LNCaP clone FGC (cell line): Measurements from ENCODE around the gene EXOSC7.

Experiments used
- DNase-seq: peaks from one replicate; pipeline ENCODE4 v3.0.0-alpha.2; 2011; ENCODE audit warnings: low read depth
- H3K4me3 ChIP-seq: 2 replicates; pipeline ENCODE4 v1.5.1; 2011; ENCODE audit warnings: mild to moderate bottlenecking, low read depth, low read length, control low read depth
- TF ChIP-seq, protein P1 (sequence below): IDR thresholded peaks from 2 replicates; pipeline ENCODE4 v1.5.1; 2012; ENCODE audit warnings: mild to moderate bottlenecking; ENCODE audit not compliant: control insufficient read depth, insufficient read depth; ENCODE audit errors: extremely low read depth

The EXOSC7 gene

DNA sequence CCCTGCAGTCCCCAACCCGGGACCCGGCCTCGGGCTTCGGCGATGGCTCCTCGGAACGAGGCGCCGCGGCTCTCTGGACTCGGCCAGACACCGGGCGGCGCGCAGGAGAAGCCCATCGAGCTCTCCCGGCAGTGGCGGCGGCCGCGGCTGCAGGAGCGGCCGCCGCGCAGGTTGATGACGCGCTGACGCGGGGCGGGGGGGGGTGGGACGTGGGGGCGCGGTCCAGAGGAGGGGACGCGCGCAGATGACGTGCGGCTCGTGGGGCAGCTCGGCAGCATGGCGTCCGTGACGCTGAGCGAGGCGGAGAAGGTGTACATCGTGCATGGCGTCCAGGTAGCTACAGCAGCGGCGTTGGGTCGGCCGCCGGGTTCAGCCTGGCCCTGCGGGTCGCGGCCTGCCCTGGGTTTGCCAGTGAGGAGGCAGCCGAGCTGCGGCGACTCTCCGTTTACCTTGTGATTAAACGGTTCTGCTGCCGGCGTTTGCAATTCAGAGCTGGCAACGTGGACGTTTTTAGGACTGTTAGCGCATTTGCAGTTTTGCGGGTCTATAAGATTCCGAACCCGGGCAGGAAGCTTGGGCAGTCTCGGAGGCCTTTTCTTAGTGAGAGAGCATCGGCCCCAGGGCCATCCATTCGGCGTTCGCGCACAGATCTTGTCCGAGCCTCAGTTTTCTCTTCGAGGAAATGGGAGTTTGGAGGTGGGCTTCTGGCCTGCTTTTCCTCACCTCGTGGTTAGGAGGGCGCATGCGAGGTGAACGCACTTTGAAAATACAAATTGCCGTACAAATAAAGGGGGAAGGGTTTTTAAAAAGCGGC, at the start of gene EXOSC7, which contains the start of gene ZDHHC3:
TSS of gene EXOSC7 (plus strand) at position 243 of the 814 bp plus-strand sequence. CDS start at position 277, 34 bp downstream.
TSS of gene ZDHHC3 (minus strand) at position 173 of the 814 bp plus-strand sequence. CDS start 16,738 bp downstream, outside the sequence.
- DNase-seq, result no peak
- TF ChIP-seq, protein P1, sequence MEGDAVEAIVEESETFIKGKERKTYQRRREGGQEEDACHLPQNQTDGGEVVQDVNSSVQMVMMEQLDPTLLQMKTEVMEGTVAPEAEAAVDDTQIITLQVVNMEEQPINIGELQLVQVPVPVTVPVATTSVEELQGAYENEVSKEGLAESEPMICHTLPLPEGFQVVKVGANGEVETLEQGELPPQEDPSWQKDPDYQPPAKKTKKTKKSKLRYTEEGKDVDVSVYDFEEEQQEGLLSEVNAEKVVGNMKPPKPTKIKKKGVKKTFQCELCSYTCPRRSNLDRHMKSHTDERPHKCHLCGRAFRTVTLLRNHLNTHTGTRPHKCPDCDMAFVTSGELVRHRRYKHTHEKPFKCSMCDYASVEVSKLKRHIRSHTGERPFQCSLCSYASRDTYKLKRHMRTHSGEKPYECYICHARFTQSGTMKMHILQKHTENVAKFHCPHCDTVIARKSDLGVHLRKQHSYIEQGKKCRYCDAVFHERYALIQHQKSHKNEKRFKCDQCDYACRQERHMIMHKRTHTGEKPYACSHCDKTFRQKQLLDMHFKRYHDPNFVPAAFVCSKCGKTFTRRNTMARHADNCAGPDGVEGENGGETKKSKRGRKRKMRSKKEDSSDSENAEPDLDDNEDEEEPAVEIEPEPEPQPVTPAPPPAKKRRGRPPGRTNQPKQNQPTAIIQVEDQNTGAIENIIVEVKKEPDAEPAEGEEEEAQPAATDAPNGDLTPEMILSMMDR, result peak; percentile 11; the same call in 1 of the 2 replicates
- H3K4me3 ChIP-seq, result peak within 1 kb of the TSS; percentile 94

DNA sequence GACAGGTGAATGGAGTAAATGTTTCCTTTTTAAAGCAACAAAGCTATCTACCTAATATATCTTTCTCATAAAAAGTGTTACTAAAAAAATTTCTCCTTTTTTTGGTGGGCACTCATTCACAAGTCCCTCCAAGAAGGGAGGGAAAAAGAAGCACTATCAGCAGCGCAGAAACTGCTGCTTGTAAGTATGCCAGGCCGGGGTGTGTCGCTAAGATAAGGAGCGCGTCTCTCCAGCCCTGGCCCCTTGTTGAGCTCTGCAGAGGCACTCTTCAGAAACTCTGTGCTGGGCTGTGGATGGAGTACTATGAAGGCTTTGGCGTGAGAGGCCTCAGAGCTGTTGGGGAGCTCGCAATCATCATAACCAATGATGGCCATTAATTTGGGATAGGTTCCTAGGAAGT, 49.1 kb upstream of the EXOSC7 start:
- no peak for DNase-seq
- TF ChIP-seq, protein P1, result no peak
- no peak overlapping the region for H3K4me3 ChIP-seq

DNA sequence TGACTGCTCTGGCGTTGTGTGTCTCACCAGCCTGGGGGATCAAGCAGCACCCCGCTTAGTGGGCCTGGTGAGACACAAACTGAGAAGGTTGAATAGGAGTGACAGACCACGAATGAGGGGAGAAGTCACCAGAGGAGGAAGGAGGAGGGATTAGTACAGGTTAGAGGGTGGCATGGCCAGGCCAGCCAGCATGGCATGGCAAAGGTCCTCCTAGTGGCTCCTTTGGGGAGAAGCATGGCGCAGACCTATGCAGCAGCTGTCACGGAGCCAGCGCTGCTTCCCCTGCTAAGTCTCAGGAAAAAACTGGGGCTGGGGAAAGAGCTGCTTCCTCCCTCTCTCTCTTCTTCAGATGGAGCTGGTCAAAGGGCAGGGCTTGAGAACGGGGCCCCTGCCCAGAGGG, 48.7 kb upstream of the EXOSC7 start:
- H3K4me3 ChIP-seq, result no peak overlapping the region
- no peak for DNase-seq
- TF ChIP-seq, protein P1, result no peak

DNA sequence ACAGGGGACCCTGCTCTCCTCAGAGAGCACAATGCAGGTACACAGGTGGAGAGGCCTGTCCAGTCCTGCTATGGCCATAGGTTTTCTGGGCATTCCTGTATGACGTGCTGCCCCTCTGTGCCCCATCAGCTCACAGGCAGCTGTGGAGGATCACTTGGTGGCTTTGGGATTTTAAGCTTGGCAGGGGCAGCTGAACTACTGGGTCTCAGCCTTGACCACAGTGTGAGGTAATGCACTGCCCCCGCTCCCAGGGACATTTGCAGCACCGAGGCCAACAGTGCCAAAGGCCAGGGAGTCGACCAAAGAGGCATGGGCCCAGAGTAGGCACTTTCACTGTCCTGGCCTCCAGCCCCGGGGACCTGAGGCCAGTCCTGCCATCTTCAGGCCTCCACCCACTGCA, 46.3 kb upstream of the EXOSC7 start:
- DNase-seq, result no peak
- H3K4me3 ChIP-seq, result no peak overlapping the region
- TF ChIP-seq, protein P1, result no peak

DNA sequence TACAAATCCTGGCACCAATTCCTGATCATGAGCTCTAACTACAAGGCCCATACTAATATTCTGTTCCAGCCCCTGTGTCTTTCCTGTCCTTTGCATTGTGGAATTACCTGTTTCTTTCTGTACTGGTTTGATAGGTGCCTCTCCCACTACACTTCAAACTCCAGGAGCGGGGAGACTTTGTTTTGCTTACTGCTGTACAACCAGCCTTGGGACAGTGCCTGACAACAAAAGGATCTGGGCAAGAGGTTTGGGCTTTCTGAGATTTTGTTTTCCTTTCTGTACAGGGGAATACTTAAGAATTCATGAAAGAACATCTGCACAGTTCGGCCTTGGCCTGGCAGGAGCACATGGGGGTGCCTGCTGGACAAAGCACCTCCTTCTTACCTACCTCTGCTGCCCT, 45.1 kb upstream of the EXOSC7 start:
- TF ChIP-seq, protein P1, result no peak

DNA sequence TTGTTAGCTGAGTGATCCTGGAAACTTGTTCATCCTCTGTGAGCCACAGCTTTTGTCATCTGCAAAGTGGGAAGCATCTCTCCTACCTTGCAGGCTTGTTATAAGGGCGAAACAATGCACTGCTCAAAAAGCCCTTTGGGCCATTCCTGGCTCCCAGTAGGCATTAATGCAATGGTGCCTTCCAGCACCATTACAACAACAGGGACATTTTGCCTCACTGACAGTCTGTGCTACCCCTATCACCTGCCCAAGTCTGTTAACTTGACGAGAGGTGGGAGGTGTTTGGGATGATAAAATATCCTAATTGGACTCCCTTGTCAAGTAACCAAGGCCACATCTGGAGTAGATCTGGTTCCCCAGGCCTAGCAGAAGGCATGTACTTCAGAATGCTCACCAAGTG, 44.3 kb upstream of the EXOSC7 start:
- TF ChIP-seq, protein P1, result no peak
- DNase-seq, result no peak
- no peak overlapping the region for H3K4me3 ChIP-seq

More for the DNA sequence above, 45.1 kb upstream of the EXOSC7 start:
- no peak overlapping the region for H3K4me3 ChIP-seq
- no peak for DNase-seq
